SHP77 treated with DMSO at 0.1 percent for 48 hours (cell line): ENCODE measurements around the gene ZNRF2.

ENCODE experiments used
- DNase-seq: peaks from one replicate; lab custom pipeline; 2025; lab: John Stamatoyannopoulos, UW

Gene ZNRF2

DNA sequence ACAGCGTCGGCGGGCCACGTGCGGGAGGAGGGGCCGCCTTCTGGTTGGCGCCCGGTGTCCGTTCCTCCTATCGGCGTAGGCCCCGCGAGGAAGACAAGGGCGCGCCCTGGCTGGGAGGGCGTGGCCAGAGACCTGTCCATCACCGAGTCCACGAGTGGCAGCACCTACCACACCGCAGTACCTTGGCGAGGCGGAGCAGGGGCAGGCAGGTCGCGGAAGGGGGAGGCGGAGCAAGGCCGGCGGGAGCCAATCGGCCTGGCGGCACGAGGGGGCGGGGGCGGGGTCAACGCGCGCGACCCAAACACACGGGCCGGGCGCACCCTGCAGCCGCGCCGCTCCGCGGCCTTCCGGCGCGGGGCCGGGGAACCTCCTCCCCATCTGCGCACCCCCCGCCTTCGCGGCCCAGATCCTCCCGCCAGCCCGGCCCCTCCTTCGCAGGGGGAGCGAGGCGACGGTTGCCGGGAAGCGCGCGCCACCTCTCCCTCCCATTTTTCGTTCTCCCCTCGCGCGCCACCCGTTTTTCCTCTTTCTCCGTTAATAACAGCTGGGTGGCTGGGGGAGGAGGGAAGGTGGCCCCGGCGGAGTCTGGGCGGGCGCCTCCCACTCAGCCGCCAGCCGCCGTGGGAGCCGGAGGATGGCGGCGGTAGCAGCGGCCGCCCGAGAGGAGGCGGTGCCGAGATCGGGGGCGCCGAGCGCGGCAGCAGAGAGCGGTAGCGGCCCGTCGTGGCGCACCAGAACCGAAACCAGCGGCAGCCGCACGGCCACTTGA, at the start of gene ZNRF2:
TSS of gene ZNRF2 (plus strand) at position 300 of the 769 bp plus-strand sequence. CDS start 761 bp downstream, outside the sequence.
- peak; percentile 99 for DNase-seq

DNA sequence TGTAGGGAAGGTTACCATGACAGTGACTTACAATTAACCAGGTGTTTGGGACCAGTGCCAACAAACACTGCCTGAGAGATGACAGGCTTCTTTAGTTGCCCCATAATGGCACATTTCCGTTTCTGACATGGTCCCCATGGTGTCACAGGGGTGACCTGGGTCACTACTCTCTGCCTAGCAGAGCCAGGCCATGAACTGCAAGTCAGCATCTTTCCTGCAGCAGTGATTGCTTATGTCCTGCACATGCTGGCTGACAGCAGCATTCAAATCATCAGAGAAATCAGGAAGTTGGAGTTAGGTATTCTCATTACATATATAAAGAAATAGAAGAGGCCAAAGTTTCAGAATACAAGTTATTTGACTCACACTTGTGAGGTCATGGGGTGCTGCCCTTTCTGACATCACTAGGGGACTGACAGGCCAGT, 47.1 kb upstream of the ZNRF2 start:
- DNase-seq, result peak; percentile 26

DNA sequence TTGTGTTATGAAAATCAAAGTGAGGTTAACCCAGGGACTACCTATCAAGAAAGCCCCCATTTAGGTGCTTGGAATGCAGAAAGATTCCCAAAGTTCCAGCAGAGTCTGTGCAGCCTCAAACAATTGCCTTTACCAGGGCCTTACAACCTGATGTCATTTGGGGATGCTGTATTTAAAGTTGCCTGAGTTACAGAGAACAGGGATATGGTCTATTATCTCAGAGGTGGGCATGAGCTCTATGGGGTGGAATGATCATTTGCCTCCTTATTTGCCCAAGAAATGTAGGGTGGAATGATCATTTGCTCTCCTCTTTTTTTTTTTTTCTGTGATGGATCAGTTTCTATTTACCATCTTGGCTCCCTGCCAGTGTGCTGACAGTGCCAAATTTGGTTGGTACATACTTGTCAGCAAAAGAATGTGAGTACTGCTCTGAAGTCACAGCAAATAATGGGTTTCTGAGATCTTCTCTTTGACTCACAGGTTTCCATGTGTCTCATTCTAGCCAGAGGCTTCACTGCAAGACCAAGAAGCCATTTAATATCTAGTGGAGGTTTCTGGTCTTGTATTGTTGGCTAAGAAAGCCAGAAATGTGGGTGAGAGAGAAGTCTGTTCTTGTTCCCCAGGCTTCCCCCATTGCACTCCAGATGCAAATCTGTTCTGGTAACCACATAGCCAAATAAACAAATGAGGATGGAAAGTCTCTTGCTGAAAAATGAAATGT, 45.5 kb upstream of the ZNRF2 start:
- peak; percentile 62 for DNase-seq

DNA sequence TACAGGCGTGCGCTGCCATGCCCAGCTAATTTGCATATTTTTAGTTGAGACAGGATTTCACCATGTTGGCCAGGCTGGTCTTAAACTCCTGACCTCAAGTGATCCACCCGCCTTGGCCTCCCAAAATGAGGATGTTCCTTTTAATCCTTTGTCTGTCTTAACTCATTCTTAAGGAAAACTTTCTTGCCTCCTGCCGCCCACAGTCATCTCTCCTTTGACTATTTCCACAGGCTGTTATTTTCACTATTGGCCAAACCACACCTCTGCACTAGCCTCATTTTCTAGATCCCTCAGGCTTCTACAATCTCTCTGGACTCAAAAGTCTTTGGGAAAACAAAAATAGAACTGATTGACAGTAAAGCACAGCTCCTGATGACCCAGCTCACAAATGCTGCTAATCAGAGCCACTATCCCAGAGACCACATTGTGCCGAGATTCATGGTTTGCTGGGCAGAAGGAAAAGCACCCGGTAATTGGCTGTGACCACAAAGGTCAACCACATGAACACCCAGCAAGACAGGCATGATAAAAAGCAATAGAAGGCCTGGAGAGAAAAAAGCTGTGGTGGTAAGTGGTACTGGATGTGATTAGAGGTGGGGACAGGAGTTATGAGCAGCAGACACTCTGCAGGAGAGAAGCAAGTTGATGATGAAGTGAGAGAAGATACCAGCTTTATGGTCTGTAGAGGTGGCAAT, 44.1 kb upstream of the ZNRF2 start:
- DNase-seq, result no peak

DNA sequence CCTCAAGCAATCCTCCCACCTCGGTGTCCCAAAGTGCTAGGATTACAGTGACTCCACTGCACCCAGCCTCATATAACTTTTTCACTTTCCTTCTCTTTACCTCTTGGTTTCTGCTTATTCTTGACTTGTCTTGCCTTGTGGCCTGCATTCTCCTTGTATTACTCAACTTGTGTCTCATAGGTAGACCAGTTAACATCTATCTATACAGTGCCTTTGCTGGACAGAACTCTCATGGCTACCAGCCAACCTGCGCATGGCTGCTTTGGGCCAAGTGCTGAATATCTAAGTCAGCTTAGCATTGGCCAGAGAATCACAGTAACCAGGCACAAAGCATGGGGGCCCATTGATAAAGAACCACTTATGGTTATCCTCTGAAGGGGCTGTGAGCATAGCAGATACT, 42.6 kb upstream of the ZNRF2 start:
- no peak for DNase-seq

DNA sequence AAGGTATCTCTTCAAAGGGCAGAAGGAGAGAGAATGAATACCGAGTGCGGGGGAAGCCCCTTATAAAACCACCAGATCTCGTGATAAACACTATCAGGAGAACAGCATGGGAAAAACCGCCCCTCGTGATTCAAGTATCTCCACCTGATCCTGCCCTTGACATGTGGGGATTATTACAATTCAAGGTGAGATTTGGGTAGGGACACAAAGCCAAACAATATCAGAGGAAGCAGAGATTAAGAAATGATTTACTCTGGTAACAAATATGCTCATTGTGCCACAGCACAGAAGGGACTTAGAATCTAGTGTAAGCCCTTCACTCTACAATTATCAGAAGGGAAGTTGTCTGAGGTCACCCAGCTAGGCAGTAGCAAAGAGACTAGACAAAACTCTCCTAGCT, 40.1 kb upstream of the ZNRF2 start:
- DNase-seq, result no peak

DNA sequence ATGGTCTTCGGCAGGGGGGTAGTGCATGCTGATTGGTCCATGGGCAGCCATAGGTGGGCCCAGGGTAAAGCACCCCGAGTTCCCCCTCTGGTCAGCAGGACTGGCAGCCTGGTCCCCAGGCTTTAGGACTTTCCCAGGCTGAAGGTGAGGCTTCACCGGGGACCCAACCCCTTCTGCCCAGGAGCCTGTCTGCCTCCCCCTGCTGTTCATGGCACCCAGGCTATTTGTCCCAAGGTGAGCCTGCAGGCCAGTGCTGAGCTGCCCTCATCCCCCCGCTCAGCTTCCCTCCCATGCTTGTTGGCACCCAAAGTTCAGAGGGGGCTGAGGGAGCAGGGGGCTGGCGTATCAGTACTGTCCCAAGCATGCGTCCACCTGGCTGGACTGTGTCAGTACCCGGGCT, 38.5 kb upstream of the ZNRF2 start:
- DNase-seq, result no peak

DNA sequence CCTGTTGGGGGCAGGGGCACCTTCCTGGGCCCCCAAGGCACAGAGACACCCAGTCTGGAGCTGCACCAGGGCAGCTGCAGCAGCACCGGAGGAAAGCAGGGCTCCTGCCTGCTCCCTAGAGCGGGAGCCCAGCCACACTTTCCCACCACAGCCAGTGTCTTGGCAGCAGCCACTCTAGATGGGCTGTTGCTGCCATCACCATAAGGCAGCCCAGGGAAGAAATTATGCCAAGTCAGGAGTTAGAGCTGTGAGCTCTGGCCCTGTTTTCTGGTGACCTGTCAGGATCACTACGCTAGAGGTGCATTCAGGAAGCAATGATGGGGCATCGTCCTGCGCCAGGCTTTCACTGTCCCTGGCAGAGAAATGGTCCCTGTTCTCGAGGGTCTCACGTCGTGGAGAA, 38.0 kb upstream of the ZNRF2 start:
- DNase-seq, result no peak

DNA sequence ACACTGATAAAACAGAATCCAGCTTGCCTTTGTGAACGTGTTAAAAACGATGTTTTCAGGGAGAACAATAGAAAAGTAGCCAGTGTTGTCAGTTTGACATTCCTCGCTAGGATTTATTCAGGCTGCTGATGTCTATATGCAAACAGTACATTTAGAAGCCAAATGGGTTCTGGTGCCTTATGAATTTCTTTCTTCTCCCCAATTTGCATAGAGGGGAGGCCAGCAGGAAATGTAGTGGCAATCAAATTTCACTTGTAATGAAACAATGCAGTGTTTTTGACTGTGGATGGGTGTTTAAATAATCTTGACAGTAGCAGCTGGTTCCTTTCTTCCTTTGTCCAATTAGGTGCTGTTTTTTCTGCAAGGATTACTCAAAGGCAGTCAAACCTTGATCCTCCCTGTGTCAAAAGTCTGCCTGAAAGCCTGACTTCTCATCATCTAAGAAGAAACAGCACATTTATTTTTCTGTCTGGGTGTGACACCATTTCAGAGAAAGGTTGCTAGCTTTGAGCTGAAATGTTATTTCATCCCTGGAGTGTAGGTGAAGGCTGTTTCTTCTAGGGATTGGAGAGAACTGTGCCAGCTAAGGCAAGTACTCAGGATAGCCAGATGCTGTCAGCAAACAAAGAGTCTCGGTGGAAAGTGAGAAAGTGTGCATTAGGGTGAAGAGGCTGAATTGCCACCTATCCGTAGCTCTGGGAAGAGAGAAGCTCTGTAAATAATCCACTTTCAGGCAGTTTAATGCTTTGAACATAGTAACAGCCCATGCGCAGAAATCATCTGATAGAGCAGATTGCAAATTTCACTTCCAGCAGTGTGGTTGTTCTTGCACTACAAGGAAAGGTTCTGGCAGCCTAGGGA, 36.6 kb upstream of the ZNRF2 start:
- peak; percentile 35 for DNase-seq

DNA sequence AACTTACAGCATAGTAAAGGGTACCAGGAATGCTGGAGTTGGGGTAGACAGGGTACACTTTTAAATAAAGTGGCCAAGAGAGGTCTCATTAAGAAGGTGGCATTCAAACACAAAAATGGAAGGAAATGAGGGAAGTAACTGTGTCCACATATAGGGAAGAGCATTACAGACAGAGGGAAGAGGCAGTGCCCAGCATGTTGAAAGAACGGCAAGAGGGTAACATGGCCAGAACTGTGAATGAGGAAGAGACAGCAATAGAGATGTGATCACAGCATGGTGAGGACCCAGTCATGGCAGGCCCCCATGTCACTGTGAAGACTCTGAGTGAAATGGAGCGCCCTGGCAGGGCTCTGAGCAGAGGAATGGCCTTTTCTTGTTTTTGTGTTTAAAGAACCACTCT, 35.1 kb upstream of the ZNRF2 start:
- no peak for DNase-seq

DNA sequence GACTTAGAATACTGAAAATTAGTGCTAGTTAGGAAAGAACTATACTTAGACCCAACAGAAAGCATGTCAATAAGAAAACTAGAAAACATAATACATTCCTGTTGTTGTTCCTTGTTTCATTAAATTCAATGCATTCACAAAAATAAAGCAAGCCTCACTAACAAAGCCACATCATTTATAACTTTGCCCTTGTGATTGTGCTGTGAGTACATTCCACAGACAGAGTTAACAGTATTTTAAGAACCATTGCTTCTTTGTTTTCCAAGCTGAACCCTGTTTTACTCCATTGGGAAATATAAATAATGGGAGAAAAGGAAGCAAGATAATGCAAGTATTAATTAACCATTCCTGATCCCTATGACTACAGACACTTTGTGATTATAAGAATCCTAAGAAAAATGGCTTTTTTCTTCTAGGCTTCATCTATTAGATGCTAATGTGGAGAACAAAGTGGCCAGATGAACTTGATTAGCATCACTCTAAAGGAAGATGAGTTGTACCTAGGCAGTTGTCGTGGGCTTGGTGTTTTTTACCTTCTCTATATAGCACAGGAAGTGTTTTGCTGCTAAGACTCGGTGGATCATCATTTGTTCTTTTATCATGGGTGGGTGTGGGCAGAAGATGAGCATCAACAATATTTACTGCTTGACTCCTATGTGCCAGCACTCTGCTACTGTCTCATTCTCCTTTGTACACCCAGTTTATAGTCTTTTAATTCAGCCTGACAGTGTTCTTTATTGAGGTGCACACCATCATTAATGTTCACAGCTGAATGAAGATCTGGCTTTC, 34.2 kb upstream of the ZNRF2 start:
- DNase-seq, result no peak

DNA sequence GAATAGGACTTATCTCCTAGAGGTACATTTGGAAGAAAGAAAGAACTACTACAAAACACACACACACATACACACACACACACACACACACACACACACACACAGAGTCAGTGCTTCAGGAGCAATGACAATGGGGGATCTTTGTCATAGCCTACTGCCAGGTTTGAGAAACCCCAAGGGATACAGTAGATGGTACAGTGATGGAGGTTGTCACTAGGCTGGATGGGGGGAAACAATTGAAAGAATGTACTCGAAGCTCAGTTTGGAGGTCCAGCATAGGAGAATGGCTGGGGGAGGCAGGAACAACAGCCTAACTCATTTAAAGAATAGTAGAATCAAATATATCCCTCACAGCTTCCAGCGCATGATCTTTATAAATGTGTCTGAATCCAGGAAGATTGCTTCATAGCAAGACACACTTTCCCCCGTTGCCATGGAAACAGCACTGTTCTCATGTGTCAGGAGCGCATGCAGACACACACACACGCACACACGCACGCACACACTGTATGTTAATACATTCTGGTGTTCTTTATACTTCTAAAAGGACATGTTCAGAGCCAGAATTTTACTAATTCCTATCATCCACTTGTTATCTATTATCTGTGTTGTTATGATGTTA, 32.6 kb upstream of the ZNRF2 start:
- DNase-seq, result no peak

DNA sequence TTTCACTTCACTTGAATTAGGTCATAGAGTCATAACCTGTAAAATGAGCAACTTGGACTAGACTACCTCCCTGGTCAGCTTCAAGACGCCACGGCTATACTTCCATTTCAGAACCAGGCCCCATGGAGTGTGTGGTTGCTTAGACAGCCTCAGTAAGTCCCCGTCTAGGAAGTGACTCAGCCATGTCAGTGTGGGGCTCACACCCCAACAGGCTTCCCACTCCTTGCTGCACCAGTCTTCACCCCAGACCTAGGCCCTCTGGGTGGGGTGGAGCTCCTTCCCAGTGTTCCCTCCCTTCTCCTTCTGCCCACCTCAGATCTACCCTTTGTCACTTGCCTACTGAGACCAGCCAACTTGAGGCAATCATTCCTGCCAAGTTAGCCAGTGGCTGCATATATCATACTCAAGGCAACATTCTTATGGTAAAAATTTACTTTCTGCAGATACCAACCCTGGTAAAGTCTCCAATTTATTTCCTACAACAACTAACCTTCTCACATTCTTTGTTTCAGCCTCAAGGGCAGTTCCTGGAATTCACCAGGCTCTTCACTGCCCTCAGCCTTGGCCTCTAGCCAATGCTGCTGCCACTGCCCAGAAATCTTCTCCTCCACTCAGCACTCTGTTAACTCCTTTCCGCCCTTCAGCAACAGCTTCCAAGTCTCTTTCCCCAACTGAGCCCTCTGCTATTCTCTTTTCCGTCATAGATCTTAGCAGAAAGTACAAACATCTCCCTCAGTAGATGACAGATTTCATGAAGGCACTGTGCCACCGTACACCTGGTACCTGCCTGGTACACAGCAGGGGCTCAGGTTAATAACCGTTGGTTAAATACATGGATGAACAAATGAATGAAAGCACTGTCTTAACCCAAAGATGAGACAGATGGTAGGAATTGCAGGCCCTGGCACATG, 31.3 kb upstream of the ZNRF2 start:
- DNase-seq, result peak; percentile 33

DNA sequence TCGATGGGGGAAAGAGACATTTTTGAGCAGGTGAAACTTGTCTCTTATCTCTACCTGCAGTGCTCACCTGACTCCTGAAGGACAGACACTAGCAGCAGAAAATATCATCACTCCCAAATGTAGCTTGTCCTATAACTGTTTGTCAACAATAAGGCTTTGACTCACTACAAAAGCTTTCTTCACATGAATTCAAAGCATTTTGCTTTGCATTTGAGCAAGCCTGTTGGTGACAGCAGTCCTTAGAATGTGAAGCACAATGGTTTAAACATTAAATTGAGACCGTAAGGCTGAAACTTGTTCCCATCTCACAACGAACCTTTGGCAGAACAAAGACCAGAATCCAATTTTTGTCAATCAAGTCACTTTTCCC, 30.6 kb upstream of the ZNRF2 start:
- DNase-seq, result no peak

DNA sequence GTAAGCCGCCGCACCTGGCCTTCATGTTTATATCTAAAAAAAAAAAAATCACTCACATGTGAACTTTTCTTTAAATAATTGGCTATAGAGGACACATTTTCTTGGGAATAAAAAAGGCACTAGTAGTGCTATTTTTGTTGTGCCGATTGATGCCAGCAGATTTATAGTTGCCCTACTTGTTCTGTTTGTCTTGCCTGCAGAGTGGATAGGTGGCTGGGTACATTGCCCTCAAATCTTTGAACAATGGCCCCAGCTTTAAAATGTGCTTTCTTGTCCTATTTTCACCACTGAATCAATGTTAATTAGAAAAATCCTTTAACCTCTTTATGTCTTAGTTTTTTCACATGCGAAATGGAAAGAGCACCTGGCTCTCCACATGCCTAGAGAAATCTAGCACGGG, 30.1 kb upstream of the ZNRF2 start:
- DNase-seq, result no peak

DNA sequence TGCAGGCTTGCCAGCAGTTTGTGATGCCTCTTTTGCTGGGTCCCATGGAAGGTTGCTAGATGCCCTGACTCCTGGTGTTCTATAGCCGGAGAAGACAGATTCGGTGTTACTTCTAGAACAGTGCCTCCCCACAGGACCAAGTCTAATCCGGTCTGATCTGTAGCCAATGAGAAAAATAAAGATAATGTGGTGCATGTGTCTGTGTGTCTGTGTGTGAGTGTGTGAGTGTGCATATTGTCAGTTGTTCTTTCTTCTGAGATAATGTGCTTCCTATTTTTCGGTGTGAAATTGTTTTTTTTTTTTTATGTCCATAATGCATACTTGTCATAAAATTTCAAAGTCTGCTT, 29.7 kb upstream of the ZNRF2 start:
- no peak for DNase-seq

DNA sequence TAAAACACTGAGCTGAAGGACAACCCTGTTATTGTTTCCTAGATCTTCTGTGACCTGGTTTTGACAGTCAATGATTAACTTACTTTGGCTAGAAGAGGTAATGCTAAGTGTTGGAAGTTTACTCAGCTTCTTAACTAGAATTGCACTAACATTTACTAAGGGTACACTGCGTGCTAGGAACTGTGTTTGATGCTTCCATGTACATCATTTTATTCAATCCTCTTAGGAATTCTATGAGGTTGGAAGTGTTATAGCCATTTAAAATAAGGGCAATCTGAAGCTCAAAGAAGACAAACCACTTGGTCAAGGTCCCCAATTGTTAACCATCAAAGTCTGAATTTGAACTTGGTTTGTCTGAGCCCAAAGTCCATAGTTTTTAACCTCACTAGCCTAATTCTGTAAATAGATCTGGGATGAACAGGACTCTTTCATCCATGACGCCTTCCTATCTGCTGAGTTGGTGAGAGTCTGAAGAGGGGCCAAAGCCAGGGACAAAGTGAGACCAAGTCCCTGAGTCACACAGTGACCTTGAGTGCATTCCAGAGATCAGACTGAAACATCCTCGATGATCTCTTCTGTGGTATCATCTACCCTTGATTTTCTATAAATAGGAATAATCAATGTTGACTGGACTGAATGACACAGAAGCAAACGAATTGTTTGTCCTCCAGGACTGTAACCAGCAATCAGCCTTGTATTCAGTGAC, 29.2 kb upstream of the ZNRF2 start:
- no peak for DNase-seq

DNA sequence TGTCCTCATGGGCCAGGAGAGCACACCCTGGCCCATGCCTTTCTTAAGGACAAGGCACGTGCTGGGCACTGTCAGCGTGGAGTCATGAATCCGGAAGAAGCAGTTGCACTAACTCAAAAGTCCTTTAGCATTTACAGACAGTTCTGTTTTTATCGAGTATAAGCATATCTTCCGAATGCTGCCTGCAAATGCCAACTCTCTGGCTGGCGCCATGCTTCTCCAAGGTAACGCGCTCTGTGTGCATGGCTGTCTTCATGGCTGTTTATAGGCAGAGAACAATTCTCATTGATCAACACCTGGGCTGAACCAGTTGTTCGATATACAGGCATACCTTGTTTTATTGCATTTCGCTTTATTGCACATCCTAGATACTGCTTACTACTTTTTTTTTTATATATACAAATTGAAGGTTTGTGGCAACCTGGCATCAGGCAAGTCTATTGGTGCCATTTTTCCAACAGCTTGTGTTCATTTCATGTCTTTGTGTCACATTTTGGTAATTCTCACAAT, 28.0 kb upstream of the ZNRF2 start:
- no peak for DNase-seq

DNA sequence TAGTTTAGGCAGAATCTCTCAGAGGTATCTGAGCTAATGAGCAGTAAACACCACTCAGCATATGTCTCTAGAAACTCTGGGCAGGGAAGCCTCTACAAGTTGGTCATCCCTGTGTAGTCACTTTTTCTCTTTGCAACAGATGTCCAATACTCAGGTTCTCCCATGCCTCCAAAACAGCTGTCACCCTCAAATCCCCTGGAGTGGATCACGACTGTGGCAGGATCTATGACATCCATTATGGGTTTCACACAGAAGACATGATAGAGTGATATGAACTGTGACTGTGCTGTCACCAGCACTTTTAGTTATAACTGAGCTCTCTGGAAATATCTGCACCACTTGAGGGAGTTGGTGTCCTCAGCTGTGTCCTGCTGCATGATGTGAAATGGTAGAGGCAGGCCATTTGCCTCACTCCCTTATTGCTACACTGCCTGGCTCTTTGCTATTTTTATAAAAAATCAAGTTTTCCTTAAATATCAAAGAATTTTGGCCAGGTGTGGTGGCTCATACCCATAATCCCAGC, 24.1 kb upstream of the ZNRF2 start:
- no peak for DNase-seq
